Breast epithelium (tissue), 3 donors: Measurements from ENCODE around the gene SFMBT2.

ENCODE experiments used
- POLR2A ChIP-seq: fragments of 450-650 bp; IDR thresholded peaks from one replicate; pipeline ENCODE4 v1.6.1; 2016; ENCODE audit warnings: antibody characterized with exemption, mild to moderate bottlenecking, moderate library complexity
- POLR2AphosphoS5 ChIP-seq, 3 donors: sonication (generic); formaldehyde crosslinking; IDR thresholded peaks; one replicate each; pipeline ENCODE4 v1.6.1; 2017; ENCODE audit warnings: antibody characterized with exemption in 3 of 3
- TF ChIP-seq, protein P1 (sequence below), 3 donors: fragments of 450-650 bp; IDR thresholded peaks; one replicate each; pipeline ENCODE4 v1.5.1; 2016 to 2017; ENCODE audit warnings: antibody characterized with exemption in 3 of 3, mild to moderate bottlenecking in 3 of 3, moderate library complexity in 3 of 3

DNA sequence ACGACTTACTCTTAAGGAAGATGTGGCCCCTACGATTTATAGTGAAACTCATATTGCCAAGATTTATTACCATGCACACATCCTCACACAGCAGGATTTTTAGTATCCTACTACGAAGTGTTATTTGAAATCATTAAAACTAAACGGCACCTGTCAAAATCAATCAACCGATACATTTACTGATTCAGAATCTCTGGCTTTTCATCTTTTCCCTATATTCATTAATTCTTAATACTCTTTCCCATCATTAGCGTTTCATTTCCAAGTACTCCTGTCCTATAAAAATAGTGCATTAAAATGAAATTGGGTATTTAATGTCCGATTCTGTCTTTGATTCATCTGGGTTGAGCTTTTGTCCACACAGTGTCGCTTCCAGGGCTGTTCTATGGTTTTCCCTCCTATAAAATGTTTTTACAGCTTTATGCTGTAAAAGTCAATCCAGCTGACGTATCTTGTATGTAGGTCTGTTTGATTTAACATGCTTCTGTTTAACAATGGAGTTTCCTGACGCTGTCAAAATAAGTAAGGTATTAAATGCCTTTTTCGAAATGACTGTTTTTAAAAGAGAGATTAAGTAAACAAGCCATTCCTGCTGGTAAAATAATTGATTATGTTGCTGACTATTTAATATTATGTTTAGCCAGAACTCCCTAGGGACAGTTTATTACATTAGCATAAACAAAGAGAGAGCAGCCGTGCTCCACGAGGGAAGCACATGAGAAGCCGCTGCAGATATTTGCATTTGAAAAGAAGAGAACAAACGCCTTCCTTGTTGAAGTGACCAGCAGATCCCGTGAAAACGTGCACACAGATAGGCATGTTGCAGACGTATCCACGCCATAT lies 22.3 kb upstream of the SFMBT2 start:
- TF ChIP-seq, protein P1, sequence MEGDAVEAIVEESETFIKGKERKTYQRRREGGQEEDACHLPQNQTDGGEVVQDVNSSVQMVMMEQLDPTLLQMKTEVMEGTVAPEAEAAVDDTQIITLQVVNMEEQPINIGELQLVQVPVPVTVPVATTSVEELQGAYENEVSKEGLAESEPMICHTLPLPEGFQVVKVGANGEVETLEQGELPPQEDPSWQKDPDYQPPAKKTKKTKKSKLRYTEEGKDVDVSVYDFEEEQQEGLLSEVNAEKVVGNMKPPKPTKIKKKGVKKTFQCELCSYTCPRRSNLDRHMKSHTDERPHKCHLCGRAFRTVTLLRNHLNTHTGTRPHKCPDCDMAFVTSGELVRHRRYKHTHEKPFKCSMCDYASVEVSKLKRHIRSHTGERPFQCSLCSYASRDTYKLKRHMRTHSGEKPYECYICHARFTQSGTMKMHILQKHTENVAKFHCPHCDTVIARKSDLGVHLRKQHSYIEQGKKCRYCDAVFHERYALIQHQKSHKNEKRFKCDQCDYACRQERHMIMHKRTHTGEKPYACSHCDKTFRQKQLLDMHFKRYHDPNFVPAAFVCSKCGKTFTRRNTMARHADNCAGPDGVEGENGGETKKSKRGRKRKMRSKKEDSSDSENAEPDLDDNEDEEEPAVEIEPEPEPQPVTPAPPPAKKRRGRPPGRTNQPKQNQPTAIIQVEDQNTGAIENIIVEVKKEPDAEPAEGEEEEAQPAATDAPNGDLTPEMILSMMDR (IDR thresholded peaks at IDR 0.05) = no peak
- TF ChIP-seq POLR2A (no peak), POLR2AphosphoS5 (IDR thresholded peaks at IDR 0.05) (no peak)
